GM19372 (cell line): Measurements from ENCODE around the gene PDE8B.
"Not testable (repeated sequence)": the region's sequence is repeated elsewhere in the genome, so short reads cannot be mapped to it uniquely, and the experiment has no call there.

Source experiments
- ATAC-seq: cut with Tn5 transposase; IDR thresholded peaks from one replicate; pipeline ENCODE4 v1.9.1; 2021; ENCODE audit warnings: mild to moderate bottlenecking, low read depth, moderate library complexity; ENCODE audit not compliant: unreplicated experiment

PDE8B gene

DNA sequence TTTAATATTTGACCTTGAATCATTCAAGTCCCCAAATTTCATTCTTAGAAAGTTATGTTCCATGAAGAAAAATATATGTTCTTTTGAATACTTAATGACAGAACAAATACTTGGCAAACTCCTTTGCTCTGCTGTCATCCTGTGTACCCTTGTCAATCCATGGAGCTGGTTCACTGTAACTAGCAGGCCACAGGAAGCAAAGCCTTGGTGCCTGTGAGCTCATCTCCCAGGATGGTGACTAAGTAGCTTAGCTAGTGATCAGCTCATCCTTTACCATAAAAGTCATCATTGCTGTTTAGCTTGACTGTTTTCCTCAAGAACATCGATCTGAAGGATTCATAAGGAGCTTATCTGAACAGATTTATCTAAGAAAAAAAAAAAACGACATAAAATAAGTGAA lies 216.2 kb downstream of the PDE8B start:
- ATAC-seq: no peak

DNA sequence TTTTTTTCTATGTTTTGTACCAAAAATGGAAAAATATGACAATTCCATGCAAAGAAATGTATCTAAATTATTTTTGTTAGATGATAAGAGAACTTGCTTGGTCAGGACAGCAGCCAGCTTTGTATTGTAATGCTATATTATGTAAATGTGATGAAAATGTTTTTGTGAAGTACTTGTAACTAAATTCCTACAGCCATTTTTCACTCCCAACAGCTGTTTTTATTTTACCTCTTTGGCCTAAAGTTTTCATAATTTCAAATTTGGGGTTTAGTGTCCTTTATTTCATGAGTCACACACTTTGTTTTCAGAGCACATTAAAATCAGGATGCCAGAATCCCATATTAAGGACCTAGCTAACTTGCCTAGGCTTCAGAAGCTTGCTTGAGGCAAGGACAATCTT lies 217.5 kb downstream of the PDE8B start:
- no peak for ATAC-seq

DNA sequence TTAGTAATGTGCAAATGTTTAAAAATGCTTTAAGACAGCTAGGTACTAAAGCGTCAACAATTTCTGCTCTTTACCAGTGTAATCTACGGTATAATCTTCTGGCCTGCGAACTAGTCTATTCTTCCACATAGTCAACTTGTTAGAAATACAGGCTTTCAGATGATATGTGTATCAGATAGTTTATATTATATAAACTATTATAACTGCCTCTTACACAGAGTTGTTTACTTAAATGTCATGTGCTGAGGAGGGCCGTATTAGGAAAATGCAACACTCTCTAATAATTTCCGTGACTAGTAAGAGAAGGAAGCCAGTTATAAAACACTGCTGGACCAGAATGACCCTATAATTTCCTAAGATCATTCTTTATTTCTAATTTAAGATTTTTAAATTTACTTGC lies 218.0 kb downstream of the PDE8B start:
- ATAC-seq: no peak

DNA sequence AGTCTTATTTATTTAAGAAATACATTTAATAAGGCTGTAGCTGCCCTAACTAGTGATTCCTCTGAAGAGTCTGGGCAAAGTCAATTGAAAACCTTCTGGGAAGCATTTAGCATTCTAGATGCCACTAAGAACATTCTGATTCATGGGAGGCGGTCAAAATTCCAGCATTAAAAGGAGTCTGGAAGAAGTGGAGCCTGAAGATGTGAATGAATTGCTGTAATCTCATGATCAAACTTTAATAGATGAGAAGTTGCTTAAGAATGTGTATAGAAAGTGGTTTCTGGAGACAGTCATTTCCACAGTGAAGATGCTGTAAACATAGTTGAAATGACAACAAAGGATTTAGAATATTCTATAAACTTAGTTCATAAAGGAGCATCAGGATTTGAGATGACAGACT lies 220.2 kb downstream of the PDE8B start:
- no peak for ATAC-seq

DNA sequence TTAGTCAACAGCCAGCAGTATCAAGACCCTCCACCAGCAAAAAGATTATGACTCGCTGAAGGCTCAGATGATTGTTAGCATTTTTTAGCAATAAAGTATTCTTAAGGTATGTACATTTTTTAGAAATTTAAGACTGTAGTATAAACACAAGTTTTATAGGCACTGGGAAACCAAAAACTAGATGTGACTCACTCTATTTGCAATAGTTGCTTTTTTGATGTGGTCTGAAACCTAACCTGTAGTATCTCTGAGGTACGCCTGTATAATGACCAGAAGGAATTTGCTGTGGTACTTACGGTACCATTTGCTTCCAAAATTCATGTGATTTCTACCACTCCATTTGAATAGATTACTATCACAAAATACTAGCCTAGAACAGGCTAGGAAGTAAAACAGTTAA lies 220.8 kb downstream of the PDE8B start:
- no peak for ATAC-seq

DNA sequence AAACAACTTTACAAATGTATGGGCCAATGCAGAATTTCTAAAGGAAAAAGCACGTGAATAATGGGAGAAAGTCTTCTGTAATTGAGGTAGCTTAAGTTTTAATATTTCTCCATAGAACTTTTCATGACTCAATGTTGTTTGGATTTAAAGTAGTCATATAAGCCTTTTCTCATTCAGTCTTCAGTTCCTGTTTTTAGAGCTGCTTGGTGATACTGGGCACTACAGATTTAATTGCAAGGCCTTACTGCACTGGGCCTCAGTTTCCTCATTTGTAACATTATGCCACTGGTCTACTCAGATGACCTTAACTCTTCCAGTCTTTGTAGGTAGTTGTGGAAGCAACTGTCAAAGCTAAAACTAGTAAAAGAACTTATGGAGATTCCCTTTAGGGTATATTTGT lies 221.2 kb downstream of the PDE8B start:
- ATAC-seq: no peak

DNA sequence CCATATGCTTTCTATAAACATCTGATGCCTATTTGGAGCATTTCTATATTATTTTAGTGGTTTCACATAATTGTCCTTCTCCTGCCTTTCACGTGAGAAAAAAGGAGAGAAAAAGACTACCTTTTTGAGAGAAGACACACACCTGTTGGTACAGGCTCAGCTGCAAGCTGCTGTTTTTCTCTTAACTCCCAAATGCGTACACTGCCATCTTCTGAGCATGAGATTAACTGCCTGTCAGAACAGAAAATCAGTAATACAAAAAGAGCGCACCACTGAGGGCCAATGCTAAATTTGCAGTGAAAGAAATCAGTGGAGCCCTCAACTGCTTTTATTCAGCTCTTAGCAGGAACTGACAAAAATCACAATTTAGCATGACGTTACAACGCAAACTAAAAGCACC lies 226.7 kb downstream of the PDE8B start:
- ATAC-seq: no peak

DNA sequence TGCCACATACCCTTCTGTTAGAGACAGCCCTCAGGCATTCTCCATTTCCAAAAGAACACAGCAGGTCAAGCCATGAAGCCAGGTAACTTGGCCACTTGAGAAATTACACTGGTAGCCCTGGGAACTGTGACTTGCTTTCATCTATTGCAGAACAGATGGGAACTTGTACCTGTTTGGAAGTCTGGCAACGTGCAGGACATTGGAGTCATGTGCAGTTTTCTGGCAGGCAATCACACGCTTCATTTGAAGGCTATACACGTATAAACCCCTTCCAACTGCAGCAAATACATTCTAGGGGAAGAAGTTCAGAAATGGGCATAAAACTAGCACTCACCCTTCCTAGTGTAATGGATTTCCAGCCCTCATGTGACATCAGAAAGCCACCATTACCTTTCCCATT lies 227.6 kb downstream of the PDE8B start:
- no peak for ATAC-seq

DNA sequence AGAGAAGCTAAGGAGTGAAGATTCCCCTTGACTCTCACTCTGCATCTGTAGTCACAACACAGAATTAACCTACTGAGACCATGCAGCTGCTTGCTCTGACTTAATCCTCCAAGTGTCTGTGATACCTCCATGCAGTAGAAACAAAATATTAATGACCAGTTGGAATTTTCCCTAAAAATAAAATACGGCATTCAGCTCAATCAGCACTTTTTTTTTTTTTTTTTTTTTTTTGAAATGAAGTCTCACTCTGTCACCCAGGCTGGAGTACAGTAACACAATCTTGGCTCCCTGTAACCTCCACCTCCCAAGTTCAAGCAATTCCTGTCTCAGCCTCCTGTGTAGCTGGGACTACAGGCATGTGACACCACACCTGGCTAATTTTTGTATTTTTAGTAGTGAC lies 233.2 kb downstream of the PDE8B start:
- ATAC-seq: no peak

DNA sequence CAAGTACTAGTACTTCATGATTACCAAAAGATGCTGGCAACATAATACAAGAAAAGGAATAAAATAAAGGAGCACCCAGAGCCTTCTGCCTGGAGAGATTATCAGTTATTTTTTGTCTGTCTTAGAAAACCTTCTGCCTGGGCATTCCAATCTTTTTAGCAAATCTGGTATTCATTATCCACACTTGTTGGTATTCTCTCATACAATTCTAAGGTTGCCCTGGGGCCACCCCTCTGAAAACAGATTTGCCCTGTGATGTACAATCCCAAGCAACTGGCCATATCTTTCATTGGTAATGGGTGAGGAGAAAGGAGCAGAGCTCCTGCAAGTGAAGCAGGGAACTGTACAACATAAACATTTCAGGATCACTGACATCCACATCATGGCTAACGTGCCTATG lies 233.9 kb downstream of the PDE8B start:
- no peak for ATAC-seq

DNA sequence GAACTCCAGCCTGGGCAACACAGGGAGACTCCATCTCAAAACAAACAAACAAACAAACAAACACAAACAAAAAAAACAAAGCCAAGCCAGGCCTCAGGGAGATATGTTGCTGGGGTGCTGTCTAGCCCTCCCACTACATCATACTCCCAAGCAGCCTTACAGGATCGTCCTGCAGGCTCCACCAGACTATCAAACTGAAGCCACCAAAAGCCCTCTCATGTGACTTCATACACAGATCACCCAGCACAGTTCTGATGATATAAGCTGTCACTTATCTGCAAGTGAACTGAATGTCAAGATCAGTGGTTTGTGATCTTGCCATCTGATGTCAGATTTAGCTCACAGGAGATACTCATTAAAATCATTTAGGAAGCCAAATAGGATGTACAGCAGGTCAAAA lies 238.4 kb downstream of the PDE8B start:
- ATAC-seq: no peak

DNA sequence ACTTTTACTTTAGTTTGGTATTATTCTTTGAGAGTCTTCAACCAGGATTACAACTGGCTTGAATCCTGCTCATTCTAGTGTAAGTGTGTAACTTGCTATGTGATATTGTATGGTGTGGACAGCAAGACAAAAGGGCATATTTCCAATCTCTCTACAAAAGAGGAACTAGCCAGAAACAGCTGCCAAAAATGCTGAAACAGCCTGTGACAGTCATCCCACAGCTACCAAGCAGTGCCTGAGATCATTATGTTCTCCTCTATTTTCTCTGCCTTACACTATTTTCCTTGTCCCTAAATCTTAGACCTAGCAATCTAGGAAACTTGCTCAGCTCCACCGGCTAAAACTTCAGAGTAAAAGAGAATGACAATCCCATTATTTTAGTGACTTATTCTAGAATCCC lies 238.8 kb downstream of the PDE8B start:
- no peak for ATAC-seq

DNA sequence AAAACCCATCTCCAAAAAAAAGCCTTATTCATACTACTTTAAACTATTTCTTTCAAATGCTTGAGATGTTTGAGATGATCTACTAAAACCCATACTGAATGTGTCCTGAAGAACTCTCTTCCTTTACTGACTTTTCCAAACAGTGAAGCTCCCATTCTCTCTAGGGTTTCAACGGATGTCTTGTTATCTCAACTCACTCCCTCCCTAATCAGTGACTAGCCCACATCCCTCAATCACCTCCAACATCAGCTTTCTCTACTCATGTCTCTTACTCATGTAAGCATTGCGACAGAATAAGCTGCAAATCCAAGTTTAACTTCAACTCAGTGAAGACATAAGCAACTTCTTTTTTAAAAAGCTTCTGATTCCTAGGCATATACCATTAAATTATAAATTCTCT lies 239.5 kb downstream of the PDE8B start:
- no peak for ATAC-seq

DNA sequence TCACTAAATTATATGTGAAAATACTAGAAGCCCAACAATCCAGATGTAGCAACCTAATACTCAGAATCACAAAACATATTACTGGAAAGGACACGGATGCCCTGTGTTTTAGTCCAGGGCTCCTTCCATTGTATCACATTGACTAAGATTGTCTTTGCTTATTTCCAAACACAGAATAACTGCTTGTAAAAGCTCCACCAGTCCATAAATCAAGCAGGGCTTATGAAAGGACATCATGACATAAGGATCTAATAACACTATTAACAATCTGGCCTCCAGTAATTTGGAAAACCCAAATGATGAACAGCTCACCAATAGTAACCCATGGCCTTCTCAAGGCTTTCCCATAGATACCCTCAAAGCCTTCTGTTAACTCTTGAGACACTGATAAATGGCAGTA lies 241.9 kb downstream of the PDE8B start:
- no peak for ATAC-seq

DNA sequence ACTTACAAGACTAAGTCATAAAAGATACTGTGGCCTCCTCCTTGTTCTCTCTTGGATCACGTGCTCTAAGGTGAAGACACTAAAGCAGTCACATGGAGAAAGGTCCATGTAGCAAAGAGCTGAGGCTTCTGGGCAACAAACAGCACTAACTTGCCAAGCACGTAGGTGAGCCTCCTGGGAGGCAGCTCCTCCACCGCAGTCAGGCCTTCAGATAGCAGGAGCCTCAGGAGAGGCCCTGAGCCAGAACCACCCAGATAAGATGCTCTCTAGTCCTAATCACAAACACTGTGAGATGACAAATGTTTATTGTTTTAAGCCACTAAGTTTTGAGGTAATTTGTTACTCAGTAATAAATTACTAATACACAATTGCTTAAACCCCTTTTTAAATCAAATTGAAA lies 243.6 kb downstream of the PDE8B start:
- ATAC-seq: no peak

DNA sequence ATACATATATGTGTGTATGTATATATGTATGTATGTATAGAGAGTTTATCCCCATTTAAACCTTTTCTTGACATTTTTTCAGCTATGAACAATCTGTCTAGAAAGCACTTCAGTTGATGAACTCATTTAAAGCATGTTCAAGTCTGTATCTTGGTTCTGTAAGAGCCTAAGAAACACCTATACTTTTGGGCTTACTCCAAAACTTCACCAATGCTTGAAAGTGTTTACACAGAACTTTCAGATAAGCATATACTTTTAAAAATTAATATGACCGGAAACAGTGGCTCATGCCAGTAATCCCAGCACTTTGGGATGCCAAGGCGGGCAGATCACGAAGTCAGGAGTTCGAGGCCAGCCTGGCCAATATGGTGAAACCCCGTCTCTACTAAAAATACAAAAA lies 250.8 kb downstream of the PDE8B start:
- no peak for ATAC-seq

DNA sequence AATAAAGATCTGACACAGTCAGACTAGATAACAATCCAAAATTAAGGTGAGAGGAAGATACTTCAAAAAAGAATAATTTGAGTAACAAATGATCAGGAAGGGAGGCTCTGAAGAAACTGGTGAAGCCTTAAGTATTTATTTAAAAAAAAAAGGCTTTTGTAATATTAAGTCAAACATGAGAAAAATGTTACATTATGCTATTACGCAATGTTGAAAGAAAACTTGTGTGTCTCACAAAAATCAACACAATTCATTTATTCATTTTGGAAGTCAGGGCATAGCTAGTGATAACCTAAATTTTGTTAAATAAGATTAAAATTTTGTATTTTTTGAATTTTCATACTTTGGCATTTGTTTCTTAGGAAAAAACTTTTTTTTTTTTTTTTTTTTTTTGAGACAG lies 253.4 kb downstream of the PDE8B start:
- no peak for ATAC-seq

DNA sequence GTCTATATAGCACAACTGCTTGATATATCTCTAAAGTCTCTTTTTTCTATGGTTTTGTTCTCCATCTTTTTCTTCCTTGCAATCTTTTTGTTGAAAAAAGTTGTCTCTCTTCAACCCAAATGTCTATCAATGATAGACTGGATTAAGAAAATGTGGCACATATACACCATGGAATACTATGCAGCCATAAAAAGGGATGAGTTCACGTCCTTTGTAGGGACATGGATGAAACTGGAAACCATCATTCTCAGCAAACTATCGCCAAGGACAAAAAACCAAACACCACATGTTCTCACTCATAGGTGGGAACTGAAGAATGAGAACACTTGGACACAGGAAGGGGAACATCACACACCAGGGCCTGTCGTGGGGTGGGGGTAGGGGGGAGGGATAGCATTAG lies 258.4 kb downstream of the PDE8B start:
- ATAC-seq: not testable (repeated sequence)

DNA sequence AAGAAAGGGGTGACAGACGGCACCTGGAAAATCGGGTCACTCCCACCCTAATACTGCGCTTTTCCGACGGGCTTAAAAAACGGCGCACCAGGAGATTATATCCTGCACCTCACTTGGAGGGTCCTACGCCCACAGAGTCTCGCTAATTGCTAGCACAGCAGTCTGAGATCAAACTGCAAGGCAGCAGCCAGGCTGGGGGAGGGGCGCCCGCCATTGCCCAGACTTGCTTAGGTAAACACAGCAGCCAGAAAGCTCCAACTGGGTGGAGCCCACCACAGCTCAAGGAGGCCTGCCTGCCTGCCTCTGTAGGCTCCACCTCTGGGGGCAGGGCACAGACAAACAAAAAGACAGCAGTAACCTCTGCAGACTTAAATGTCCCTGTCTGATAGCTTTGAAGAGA lies 264.6 kb downstream of the PDE8B start:
- not testable (repeated sequence) for ATAC-seq
